Testis (tissue), 2 donors: ENCODE measurements around the gene ALDH3B2.

Experiments
- POLR2A ChIP-seq: fragments of 450-650 bp; IDR thresholded peaks from one replicate; pipeline ENCODE4 v1.6.1; 2017; ENCODE audit warnings: antibody characterized with exemption, mild to moderate bottlenecking, moderate library complexity
- TF ChIP-seq, protein P1 (sequence below), 3 experiments: fragments of 450-650 bp in 2 of 3; fragments of 200-600 bp in 1 of 3; sonication (generic) in 1 of 3; IDR thresholded peaks; one replicate each; pipeline ENCODE4 v1.5.1; 2016 to 2019; ENCODE audit warnings: antibody characterized with exemption in 3 of 3, mild to moderate bottlenecking in 2 of 3, moderate library complexity in 1 of 3

DNA sequence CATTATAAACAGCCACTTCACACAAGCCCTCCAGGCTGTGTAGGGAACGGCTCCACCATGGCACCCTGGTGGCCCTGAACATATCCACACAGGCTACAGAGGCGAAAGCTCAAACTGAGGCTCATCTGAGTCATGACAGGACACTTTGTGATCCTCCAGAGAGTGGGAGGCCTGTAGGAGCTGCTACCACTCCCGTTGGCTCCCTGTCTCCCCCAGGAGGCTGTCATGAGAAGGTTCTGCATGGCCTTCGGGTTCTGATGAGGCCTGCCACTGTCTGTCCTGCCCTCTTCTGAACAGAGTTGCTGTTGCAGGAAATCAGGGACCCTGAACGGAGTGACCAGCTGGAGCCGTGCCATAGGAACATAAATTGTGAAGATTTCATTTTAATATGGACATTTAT lies 23.8 kb upstream of the ALDH3B2 start:
- TF ChIP-seq, protein P1, sequence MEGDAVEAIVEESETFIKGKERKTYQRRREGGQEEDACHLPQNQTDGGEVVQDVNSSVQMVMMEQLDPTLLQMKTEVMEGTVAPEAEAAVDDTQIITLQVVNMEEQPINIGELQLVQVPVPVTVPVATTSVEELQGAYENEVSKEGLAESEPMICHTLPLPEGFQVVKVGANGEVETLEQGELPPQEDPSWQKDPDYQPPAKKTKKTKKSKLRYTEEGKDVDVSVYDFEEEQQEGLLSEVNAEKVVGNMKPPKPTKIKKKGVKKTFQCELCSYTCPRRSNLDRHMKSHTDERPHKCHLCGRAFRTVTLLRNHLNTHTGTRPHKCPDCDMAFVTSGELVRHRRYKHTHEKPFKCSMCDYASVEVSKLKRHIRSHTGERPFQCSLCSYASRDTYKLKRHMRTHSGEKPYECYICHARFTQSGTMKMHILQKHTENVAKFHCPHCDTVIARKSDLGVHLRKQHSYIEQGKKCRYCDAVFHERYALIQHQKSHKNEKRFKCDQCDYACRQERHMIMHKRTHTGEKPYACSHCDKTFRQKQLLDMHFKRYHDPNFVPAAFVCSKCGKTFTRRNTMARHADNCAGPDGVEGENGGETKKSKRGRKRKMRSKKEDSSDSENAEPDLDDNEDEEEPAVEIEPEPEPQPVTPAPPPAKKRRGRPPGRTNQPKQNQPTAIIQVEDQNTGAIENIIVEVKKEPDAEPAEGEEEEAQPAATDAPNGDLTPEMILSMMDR (IDR thresholded peaks at IDR 0.05), result no peak
- TF ChIP-seq POLR2A, result no peak
